VCaP (cell line): ENCODE results near the gene PKNOX2.

Source experiments
- H3K27ac ChIP-seq: fragments of 450-650 bp; 2 replicates; pipeline ENCODE4 v1.5.1; 2017
- TF ChIP-seq, protein P1 (sequence below): fragments of 450-650 bp; conservative IDR thresholded peaks from 2 replicates; pipeline ENCODE4 v1.5.1; 2017; ENCODE audit warnings: mild to moderate bottlenecking, moderate library complexity

The PKNOX2 gene

DNA sequence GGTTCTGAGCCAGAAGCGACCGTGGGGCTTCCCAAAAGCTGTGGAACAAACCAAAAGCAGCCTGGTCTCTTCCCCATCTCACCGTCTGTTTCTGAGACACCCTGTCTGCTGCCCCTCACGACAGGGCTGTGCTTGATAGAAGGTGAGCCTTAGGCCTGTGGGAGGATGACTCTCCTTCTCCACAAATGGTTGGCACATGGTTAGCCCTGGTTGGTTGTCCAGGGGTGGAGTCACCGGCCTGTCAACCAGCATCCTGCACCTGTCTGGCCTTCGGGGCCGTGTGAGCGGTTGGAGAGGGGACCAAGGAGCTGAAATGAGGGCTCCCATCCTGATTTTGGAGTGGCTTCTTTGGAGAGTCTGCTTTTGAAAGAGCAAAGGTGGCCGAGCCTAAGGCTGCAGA lies 135.3 kb downstream of the PKNOX2 start:
- no peak overlapping the region for H3K27ac ChIP-seq
- TF ChIP-seq, protein P1, sequence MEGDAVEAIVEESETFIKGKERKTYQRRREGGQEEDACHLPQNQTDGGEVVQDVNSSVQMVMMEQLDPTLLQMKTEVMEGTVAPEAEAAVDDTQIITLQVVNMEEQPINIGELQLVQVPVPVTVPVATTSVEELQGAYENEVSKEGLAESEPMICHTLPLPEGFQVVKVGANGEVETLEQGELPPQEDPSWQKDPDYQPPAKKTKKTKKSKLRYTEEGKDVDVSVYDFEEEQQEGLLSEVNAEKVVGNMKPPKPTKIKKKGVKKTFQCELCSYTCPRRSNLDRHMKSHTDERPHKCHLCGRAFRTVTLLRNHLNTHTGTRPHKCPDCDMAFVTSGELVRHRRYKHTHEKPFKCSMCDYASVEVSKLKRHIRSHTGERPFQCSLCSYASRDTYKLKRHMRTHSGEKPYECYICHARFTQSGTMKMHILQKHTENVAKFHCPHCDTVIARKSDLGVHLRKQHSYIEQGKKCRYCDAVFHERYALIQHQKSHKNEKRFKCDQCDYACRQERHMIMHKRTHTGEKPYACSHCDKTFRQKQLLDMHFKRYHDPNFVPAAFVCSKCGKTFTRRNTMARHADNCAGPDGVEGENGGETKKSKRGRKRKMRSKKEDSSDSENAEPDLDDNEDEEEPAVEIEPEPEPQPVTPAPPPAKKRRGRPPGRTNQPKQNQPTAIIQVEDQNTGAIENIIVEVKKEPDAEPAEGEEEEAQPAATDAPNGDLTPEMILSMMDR = no peak

GRCh38 chr11:125300791-125301218 lies 136.3 kb downstream of the PKNOX2 start:
- peak overlapping the region; percentile 49 for H3K27ac ChIP-seq
- TF ChIP-seq, protein P1 = no peak

DNA sequence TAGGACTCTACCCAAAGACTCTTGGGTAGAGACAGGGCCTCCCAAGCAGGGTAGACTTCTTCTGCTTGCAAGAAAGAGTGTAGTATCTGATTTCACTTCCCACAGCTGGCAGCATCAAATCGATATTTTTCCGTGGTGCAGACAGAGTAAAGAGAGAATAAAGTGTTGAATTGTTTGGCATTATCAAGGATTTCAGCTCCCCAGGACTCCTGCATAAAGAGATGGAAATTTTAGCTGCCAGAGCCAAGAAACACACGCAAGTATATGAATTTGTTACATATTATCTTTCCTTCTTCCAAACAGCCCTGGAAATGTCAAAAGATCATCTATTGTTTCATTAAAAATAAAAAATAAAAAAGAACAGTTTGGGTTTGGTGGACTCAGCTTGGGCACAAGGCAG lies 136.8 kb downstream of the PKNOX2 start:
- TF ChIP-seq, protein P1 = no peak
- H3K27ac ChIP-seq = peak overlapping the region; percentile 49

- no peak overlapping the region for H3K27ac ChIP-seq
- TF ChIP-seq, protein P1 = no peak
Observed at GRCh38 chr11:125303186-125303585, 138.6 kb downstream of the PKNOX2 start.

- H3K27ac ChIP-seq = no peak overlapping the region
- TF ChIP-seq, protein P1 = no peak
Observed at GRCh38 chr11:125303694-125304093, 139.1 kb downstream of the PKNOX2 start.

GRCh38 chr11:125304136-125304535 lies 139.6 kb downstream of the PKNOX2 start:
- no peak overlapping the region for H3K27ac ChIP-seq
- TF ChIP-seq, protein P1 = no peak

- H3K27ac ChIP-seq = no peak overlapping the region
- TF ChIP-seq, protein P1 = no peak
Observed at GRCh38 chr11:125304876-125305275, 140.3 kb downstream of the PKNOX2 start.
